ENCODE data around the gene SPATA31E1. TPM values are rescaled to one million over a fixed set of nuclear protein-coding genes. Genes with fewer than 3 reads are reported as not detected.

The SPATA31E1 gene
- total RNA-seq, 1 donor from 2014 or later: not detected

DNA sequence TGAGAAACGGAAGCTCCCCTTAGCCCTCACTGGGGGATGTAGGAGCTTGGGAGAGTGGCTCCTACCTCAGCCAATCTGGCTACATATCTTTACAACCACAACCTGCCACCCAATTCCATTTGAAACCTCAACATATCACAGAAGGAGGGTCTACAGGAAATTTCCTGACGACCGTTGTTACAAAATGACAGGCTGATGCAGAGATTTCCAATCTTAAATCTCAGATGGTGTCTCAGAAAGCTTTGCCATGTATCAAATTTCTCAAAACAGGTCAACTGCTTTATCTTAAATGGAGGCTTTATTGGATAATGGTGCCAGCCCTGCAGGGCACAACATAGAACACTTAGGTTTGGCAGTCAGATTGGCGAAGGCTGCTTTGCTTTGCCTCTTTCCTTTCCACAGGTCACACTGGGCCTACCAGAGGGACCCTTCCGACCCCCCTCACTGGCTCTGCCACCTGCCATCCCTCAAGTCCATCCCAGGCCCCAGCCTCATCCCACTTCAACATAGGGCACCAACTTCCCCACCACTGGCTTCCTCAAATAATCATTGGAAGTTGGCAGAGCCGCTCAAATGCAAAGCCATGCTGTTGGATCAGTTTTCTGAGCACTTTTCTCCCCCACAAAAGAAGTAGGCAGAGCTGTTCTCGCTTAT lies 11.1 kb upstream of the SPATA31E1 start:
- Histone ChIP-seq H3F3A (ENCODE audit: low read depth) (no peaks in the 10 kb centered on the region), H3K27me3 (no peaks in the 10 kb centered on the region), H3K4me2 (no peak overlapping the region), H3K36me3 (no peaks in the 10 kb centered on the region), H3K79me2 (ENCODE audit: low read depth) (no peaks in the 10 kb centered on the region), H3K4me3 (no peak overlapping the region), H3K9ac (no peak overlapping the region), H3K9me3 (ENCODE audit: low read depth) (no peaks in the 10 kb centered on the region), H4K20me1 (ENCODE audit: low read depth) (no peaks in the 10 kb centered on the region), H3K27ac (no peak overlapping the region), H3K4me1 (no peaks in the 10 kb centered on the region), H2AFZ (replicated peaks) (no peak overlapping the region)
- H3K4me3 Mint-ChIP-seq: no peak overlapping the region
- H3K4me1 Mint-ChIP-seq: peaks cover 14% of the 10 kb centered on the region
- peaks cover 5% of the 10 kb centered on the region for H3K9me3 Mint-ChIP-seq
- H3K27me3 Mint-ChIP-seq (ENCODE audit: insufficient read depth, low read depth): peaks cover 15% of the 10 kb centered on the region
- no peak for DNase-seq (ENCODE audit: low spot score)
- no peaks in the 10 kb centered on the region for H3K36me3 Mint-ChIP-seq
- peak overlapping the region; percentile 81 for H3K27ac Mint-ChIP-seq
- TF ChIP-seq EZH2 (IDR thresholded peaks at IDR 0.05) (no peak), CTCF (IDR thresholded peaks at IDR 0.05) (no peak), EZH2phosphoT487 (IDR thresholded peaks at IDR 0.05) (no peak)

GRCh38 chr9:87872079-87872624 lies 10.5 kb upstream of the SPATA31E1 start:
- Histone ChIP-seq H4K20me1 (ENCODE audit: low read depth) (no peaks in the 10 kb centered on the region), H3F3A (ENCODE audit: low read depth) (no peaks in the 10 kb centered on the region), H3K27me3 (no peaks in the 10 kb centered on the region), H3K9me3 (ENCODE audit: low read depth) (no peaks in the 10 kb centered on the region), H3K9ac (no peak overlapping the region), H3K4me3 (no peak overlapping the region), H3K36me3 (no peaks in the 10 kb centered on the region), H3K27ac (no peak overlapping the region), H3K4me1 (no peaks in the 10 kb centered on the region), H3K4me2 (no peak overlapping the region), H3K79me2 (ENCODE audit: low read depth) (no peaks in the 10 kb centered on the region), H2AFZ (replicated peaks) (no peak overlapping the region)
- peaks cover 17% of the 10 kb centered on the region for H3K27me3 Mint-ChIP-seq (ENCODE audit: insufficient read depth, low read depth)
- TF ChIP-seq EZH2 (IDR thresholded peaks at IDR 0.05): no peak
- TF ChIP-seq EZH2phosphoT487 (IDR thresholded peaks at IDR 0.05): no peak
- no peak for TF ChIP-seq CTCF (IDR thresholded peaks at IDR 0.05)
- no peak overlapping the region for H3K27ac Mint-ChIP-seq
- peaks cover 14% of the 10 kb centered on the region for H3K4me1 Mint-ChIP-seq
- DNase-seq (ENCODE audit: low spot score): no peak
- no peak overlapping the region for H3K4me3 Mint-ChIP-seq
- H3K9me3 Mint-ChIP-seq: peaks cover 7% of the 10 kb centered on the region
- H3K36me3 Mint-ChIP-seq: no peaks in the 10 kb centered on the region

- no peaks in the 10 kb centered on the region for H3F3A ChIP-seq (ENCODE audit: low read depth)
- no peaks in the 10 kb centered on the region for H3K4me1 ChIP-seq
- no peaks in the 10 kb centered on the region for H4K20me1 ChIP-seq (ENCODE audit: low read depth)
- TF ChIP-seq EZH2phosphoT487 (IDR thresholded peaks at IDR 0.05) (no peak), CTCF (IDR thresholded peaks at IDR 0.05) (no peak), EZH2 (IDR thresholded peaks at IDR 0.05) (no peak)
- Mint-ChIP-seq H3K36me3 (no peaks in the 10 kb centered on the region), H3K27ac (no peak overlapping the region), H3K9me3 (peaks cover 9% of the 10 kb centered on the region), H3K27me3 (ENCODE audit: insufficient read depth, low read depth) (peaks cover 17% of the 10 kb centered on the region), H3K4me1 (peaks cover 14% of the 10 kb centered on the region), H3K4me3 (no peak overlapping the region)
- H3K27me3 ChIP-seq: no peaks in the 10 kb centered on the region
- H3K9ac ChIP-seq: no peak overlapping the region
- no peaks in the 10 kb centered on the region for H3K36me3 ChIP-seq
- H3K4me3 ChIP-seq: no peak overlapping the region
- DNase-seq (ENCODE audit: low spot score): no peak
- no peaks in the 10 kb centered on the region for H3K9me3 ChIP-seq (ENCODE audit: low read depth)
- H3K79me2 ChIP-seq (ENCODE audit: low read depth): no peaks in the 10 kb centered on the region
- no peak overlapping the region for H2AFZ ChIP-seq (replicated peaks)
- H3K4me2 ChIP-seq: no peak overlapping the region
- no peak overlapping the region for H3K27ac ChIP-seq
These were observed 8.9 kb upstream of the SPATA31E1 start for GRCh38 chr9:87873607-87874303.
